ENCODE results near the gene FAM163A. TPM values are rescaled to one million over a fixed set of nuclear protein-coding genes. Genes with fewer than 3 reads are reported as not detected.

Gene FAM163A
- polyA plus RNA-seq, 3 donors, result not detected

- no peaks in the 10 kb centered on the region for H3K4me1 ChIP-seq (ENCODE audit: control insufficient read depth in 1 of 2, insufficient read depth in 2 of 2, low read length in 2 of 2)
- H2AFZ ChIP-seq (ENCODE audit: insufficient read depth, low read depth, low read length, poor library complexity, severe bottlenecking), result no peak overlapping the region
- H4K20me1 ChIP-seq (ENCODE audit: insufficient read depth, low read length), result no peaks in the 10 kb centered on the region
- H3K9ac ChIP-seq (ENCODE audit: insufficient read depth, low read length, poor library complexity, severe bottlenecking), result no peak overlapping the region
- H3K9me3 ChIP-seq (replicated peaks in 1 of 2; ENCODE audit: control insufficient read depth in 1 of 2, insufficient read depth in 1 of 2, low read length in 2 of 2), result no peaks in the 10 kb centered on the region
- Mint-ChIP-seq H3K27me3 (ENCODE audit: low read depth in 3 of 3) (peaks cover 0 to 3% (median 0%) of the 10 kb centered on the region in 3 donors), H3K27ac (no peak overlapping the region), H3K9me3 (peaks cover 0 to 2% (median 0%) of the 10 kb centered on the region in 7 donors), H3K36me3 (no peaks in the 10 kb centered on the region), H3K4me3 (no peak overlapping the region), H3K4me1 (peaks cover 3% of the 10 kb centered on the region)
- DNase-seq, result no peak
- H3K79me2 ChIP-seq (ENCODE audit: insufficient read depth, low read length), result no peaks in the 10 kb centered on the region
- no peak overlapping the region for H3K4me2 ChIP-seq (replicated peaks; ENCODE audit: extremely low read depth, low read length, poor library complexity, severe bottlenecking)
- H3K27ac ChIP-seq (ENCODE audit: low read depth in 1 of 2, low read length in 2 of 2), result no peak overlapping the region
- 86% methylated on average over 1 of the region's 2 CpGs for WGBS (ENCODE audit: insufficient coverage)
- no peak overlapping the region for H3K4me3 ChIP-seq (replicated peaks in 1 of 3; ENCODE audit: low read depth in 2 of 3, low read length in 3 of 3)
- intact Hi-C loops (cut with micrococcal nuclease), result loop anchor here (2.0 to 5.0 kb wide), 2 partner anchors 107 to 110 kb away; no protein-coding TSS in a partner anchor
- TF ChIP-seq, protein P1, sequence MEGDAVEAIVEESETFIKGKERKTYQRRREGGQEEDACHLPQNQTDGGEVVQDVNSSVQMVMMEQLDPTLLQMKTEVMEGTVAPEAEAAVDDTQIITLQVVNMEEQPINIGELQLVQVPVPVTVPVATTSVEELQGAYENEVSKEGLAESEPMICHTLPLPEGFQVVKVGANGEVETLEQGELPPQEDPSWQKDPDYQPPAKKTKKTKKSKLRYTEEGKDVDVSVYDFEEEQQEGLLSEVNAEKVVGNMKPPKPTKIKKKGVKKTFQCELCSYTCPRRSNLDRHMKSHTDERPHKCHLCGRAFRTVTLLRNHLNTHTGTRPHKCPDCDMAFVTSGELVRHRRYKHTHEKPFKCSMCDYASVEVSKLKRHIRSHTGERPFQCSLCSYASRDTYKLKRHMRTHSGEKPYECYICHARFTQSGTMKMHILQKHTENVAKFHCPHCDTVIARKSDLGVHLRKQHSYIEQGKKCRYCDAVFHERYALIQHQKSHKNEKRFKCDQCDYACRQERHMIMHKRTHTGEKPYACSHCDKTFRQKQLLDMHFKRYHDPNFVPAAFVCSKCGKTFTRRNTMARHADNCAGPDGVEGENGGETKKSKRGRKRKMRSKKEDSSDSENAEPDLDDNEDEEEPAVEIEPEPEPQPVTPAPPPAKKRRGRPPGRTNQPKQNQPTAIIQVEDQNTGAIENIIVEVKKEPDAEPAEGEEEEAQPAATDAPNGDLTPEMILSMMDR (IDR thresholded peaks at IDR 0.05), result no peak
- no peaks in the 10 kb centered on the region for H3K27me3 ChIP-seq (ENCODE audit: control insufficient read depth in 2 of 2, insufficient read depth in 2 of 2, low read length in 2 of 2)
- H3K36me3 ChIP-seq (replicated peaks in 1 of 2; ENCODE audit: control insufficient read depth in 1 of 2, insufficient read depth in 2 of 2, low read length in 2 of 2), result no peaks in the 10 kb centered on the region
These were observed 35.7 kb upstream of the FAM163A start for GRCh38 chr1:179707406-179707805.

- H3K27ac Mint-ChIP-seq, result no peak overlapping the region
- 86% methylated on average over 4 of the region's 6 CpGs for WGBS (ENCODE audit: insufficient coverage)
- Histone ChIP-seq H2AFZ (ENCODE audit: insufficient read depth, low read depth, low read length, poor library complexity, severe bottlenecking) (no peak overlapping the region), H3K79me2 (ENCODE audit: insufficient read depth, low read length) (no peaks in the 10 kb centered on the region), H3K4me2 (replicated peaks; ENCODE audit: extremely low read depth, low read length, poor library complexity, severe bottlenecking) (no peak overlapping the region), H4K20me1 (ENCODE audit: insufficient read depth, low read length) (no peaks in the 10 kb centered on the region), H3K27ac (ENCODE audit: low read depth in 1 of 2, low read length in 2 of 2) (no peak overlapping the region), H3K9ac (ENCODE audit: insufficient read depth, low read length, poor library complexity, severe bottlenecking) (no peak overlapping the region), H3K4me1 (ENCODE audit: control insufficient read depth in 1 of 2, insufficient read depth in 2 of 2, low read length in 2 of 2) (no peaks in the 10 kb centered on the region), H3K4me3 (replicated peaks in 1 of 3; ENCODE audit: low read depth in 2 of 3, low read length in 3 of 3) (no peak overlapping the region), H3K36me3 (replicated peaks in 1 of 2; ENCODE audit: control insufficient read depth in 1 of 2, insufficient read depth in 2 of 2, low read length in 2 of 2) (no peaks in the 10 kb centered on the region), H3K27me3 (ENCODE audit: control insufficient read depth in 2 of 2, insufficient read depth in 2 of 2, low read length in 2 of 2) (no peaks in the 10 kb centered on the region), H3K9me3 (replicated peaks in 1 of 2; ENCODE audit: control insufficient read depth in 1 of 2, insufficient read depth in 1 of 2, low read length in 2 of 2) (peaks cover 0 to 4% of the 10 kb centered on the region in 2 donors)
- H3K4me3 Mint-ChIP-seq, result no peak overlapping the region
- no peaks in the 10 kb centered on the region for H3K27me3 Mint-ChIP-seq (ENCODE audit: low read depth in 3 of 3)
- H3K9me3 Mint-ChIP-seq, result peaks cover 0 to 6% (median 2%) of the 10 kb centered on the region in 7 donors
- H3K36me3 Mint-ChIP-seq, result no peaks in the 10 kb centered on the region
- intact Hi-C loops (cut with micrococcal nuclease), result loop anchor here in 1 of 2 donors (5.0 kb wide), 1 partner anchor 109 kb away; no protein-coding TSS in a partner anchor
- peaks cover 3% of the 10 kb centered on the region for H3K4me1 Mint-ChIP-seq
- TF ChIP-seq, protein P1 (IDR thresholded peaks at IDR 0.05), result no peak
- DNase-seq, result no peak
These were observed 34.5 kb upstream of the FAM163A start for GRCh38 chr1:179708434-179709195.
